CD4-positive, alpha-beta T cell (primary cell): Measurements from ENCODE around the gene LRRC8D. TPM values are rescaled to one million over a fixed set of nuclear protein-coding genes. Genes with fewer than 3 reads are reported as not detected.
A peak's percentile ranks its signal among the peaks of the same experiment; 100 is the strongest.

Experiments used
- ATAC-seq: fragments of 200-7000 bp; cut with Tn5 transposase; one replicate; pipeline ENCODE4 v1.10.0; 2022; ENCODE audit warnings: mild to moderate bottlenecking; ENCODE audit not compliant: poor library complexity
- CTCF ChIA-PET: fragments of 350-600 bp; sonication (Branson Sonifier 250); formaldehyde crosslinking; loops from one replicate; lab custom pipeline; 2021; ENCODE audit warnings: antibody characterized with exemption, inconsistent platforms; lab: Charles Lee
- POLR2A ChIA-PET: fragments of 350-600 bp; sonication (Branson Sonifier 250); formaldehyde crosslinking; loops from one replicate; lab custom pipeline; 2021; ENCODE audit warnings: antibody characterized with exemption, inconsistent platforms; lab: Charles Lee
- DNase-seq, 14 experiments: peaks; one replicate each; pipeline ENCODE4 v3.0.0-alpha.2; 2013 to 2020; ENCODE audit warnings: mixed read lengths in 2 of 14
- H3K27ac ChIP-seq, 2 donors: one replicate each; pipeline versions ENCODE4 v1.5.1 to v1.7.0; 2013; ENCODE audit warnings: low read length in 2 of 2, low read depth in 1 of 2, mild to moderate bottlenecking in 1 of 2
- H3K27me3 ChIP-seq, 2 experiments: 1 replicate in 1 of 2; 2 replicates in 1 of 2; pipeline versions ENCODE4 v1.6.1 to v1.7.0; 2013; ENCODE audit warnings: low read length in 2 of 2, control low read depth in 1 of 2, mild to moderate bottlenecking in 1 of 2, moderate library complexity in 1 of 2; ENCODE audit not compliant: insufficient read depth in 2 of 2, control insufficient read depth in 1 of 2
- H3K36me3 ChIP-seq: one replicate; pipeline ENCODE4 v1.6.1; 2013; ENCODE audit warnings: low read length, control low read depth; ENCODE audit not compliant: insufficient read depth
- H3K4me1 ChIP-seq: one replicate; pipeline ENCODE4 v1.6.1; 2013; ENCODE audit warnings: low read length, control low read depth; ENCODE audit not compliant: insufficient read depth
- H3K4me3 ChIP-seq: one replicate; pipeline ENCODE4 v1.5.1; 2013; ENCODE audit warnings: mild to moderate bottlenecking, low read length, moderate library complexity
- H3K9me3 ChIP-seq, 2 experiments: 1 replicate in 1 of 2; 2 replicates in 1 of 2; pipeline versions ENCODE4 v1.6.1 to v1.7.0; 2013; ENCODE audit warnings: low read length in 2 of 2, mild to moderate bottlenecking in 2 of 2, control low read depth in 1 of 2, moderate library complexity in 1 of 2; ENCODE audit not compliant: control insufficient read depth in 1 of 2, insufficient read depth in 1 of 2
- H3K27ac Mint-ChIP-seq: one replicate; pipeline ENCODE4 v1.8.0; 2020; ENCODE audit warnings: mixed read lengths
- H3K27me3 Mint-ChIP-seq: one replicate; pipeline ENCODE4 v1.8.0; 2021; ENCODE audit warnings: mixed read lengths
- H3K36me3 Mint-ChIP-seq: one replicate; pipeline ENCODE4 v1.8.0; 2021; ENCODE audit warnings: low read depth, mixed read lengths
- H3K4me1 Mint-ChIP-seq: one replicate; pipeline ENCODE4 v1.8.0; 2021; ENCODE audit warnings: low read depth, mixed read lengths
- H3K4me3 Mint-ChIP-seq: one replicate; pipeline ENCODE4 v1.8.0; 2020; ENCODE audit warnings: mild to moderate bottlenecking, mixed read lengths
- H3K9me3 Mint-ChIP-seq: one replicate; pipeline ENCODE4 v1.8.0; 2020; ENCODE audit warnings: mixed read lengths
- CTCF ChIP-seq: fragments of 200-600 bp; IDR thresholded peaks from one replicate; pipeline ENCODE4 v1.8.0; 2022; ENCODE audit warnings: antibody characterized with exemption, mild to moderate bottlenecking
- intact Hi-C, 2 experiments: fragments of 100-400 bp; cut with DNase I in 1 of 2; cut with micrococcal nuclease in 1 of 2; formaldehyde crosslinking; loops; one replicate each; pipeline versions ENCODE4 v1.15.1 to v1.9.0; 2023 to 2025; cut with DNase I, micrococcal nuclease
- total RNA-seq, 174 experiments: library from RNA in 2 of 174; stranded (reverse) in 2 of 174; gene quantifications; one replicate each; pipeline ENCODE4 v1.2.3 and lab custom pipeline; 2021 to 2026

Gene LRRC8D
- total RNA-seq, 2 experiments from 2014 or later, result 15.5 to 18.2 TPM

- Mint-ChIP-seq H3K4me3 (no peak overlapping the region), H3K27ac (no peak overlapping the region), H3K4me1 (peaks cover 66% of the 10 kb centered on the region), H3K9me3 (no peaks in the 10 kb centered on the region), H3K36me3 (peaks cover 53% of the 10 kb centered on the region), H3K27me3 (no peaks in the 10 kb centered on the region)
- Histone ChIP-seq H3K36me3 (peaks cover 10% of the 10 kb centered on the region), H3K4me1 (no peaks in the 10 kb centered on the region), H3K27ac (no peak overlapping the region), H3K9me3 (no peaks in the 10 kb centered on the region), H3K27me3 (no peaks in the 10 kb centered on the region), H3K4me3 (no peak overlapping the region)
- intact Hi-C loops, result no loop called here
- TF ChIP-seq CTCF, result no peak
- DNase-seq (no peak), ATAC-seq (no peak)
- POLR2A ChIA-PET, result no interaction called here
- CTCF ChIA-PET, result no interaction called here
Measured at GRCh38 chr1:89897347-89898133, 76.7 kb downstream of the LRRC8D start.

- H3K4me3 ChIP-seq, result no peak overlapping the region
- peaks cover 50% of the 10 kb centered on the region for H3K36me3 Mint-ChIP-seq
- DNase-seq (no peak), ATAC-seq (no peak)
- no peaks in the 10 kb centered on the region for H3K4me1 ChIP-seq
- no peaks in the 10 kb centered on the region for H3K9me3 Mint-ChIP-seq
- peaks cover 10% of the 10 kb centered on the region for H3K36me3 ChIP-seq
- no peak overlapping the region for H3K27ac ChIP-seq
- H3K27me3 ChIP-seq, result no peaks in the 10 kb centered on the region
- POLR2A ChIA-PET, result interaction anchor here (1.2 to 1.5 kb wide), 2 partner anchors 43 to 77 kb away, joined by 3 to 4 read pairs; partner anchors contain the start of gene LRRC8D
- no peaks in the 10 kb centered on the region for H3K9me3 ChIP-seq
- TF ChIP-seq CTCF, result no peak
- H3K27ac Mint-ChIP-seq, result no peak overlapping the region
- peaks cover 68% of the 10 kb centered on the region for H3K4me1 Mint-ChIP-seq
- H3K4me3 Mint-ChIP-seq, result no peak overlapping the region
- CTCF ChIA-PET, result no interaction called here
- H3K27me3 Mint-ChIP-seq, result no peaks in the 10 kb centered on the region
- intact Hi-C loops, result no loop called here
Measured at GRCh38 chr1:89898150-89898549, 77.3 kb downstream of the LRRC8D start.

- no peaks in the 10 kb centered on the region for H3K4me1 ChIP-seq
- H3K36me3 ChIP-seq, result peaks cover 10% of the 10 kb centered on the region
- H3K9me3 ChIP-seq, result no peaks in the 10 kb centered on the region
- DNase-seq, result no peak
- Mint-ChIP-seq H3K4me3 (no peak overlapping the region), H3K4me1 (peaks cover 74% of the 10 kb centered on the region), H3K27me3 (no peaks in the 10 kb centered on the region), H3K9me3 (no peaks in the 10 kb centered on the region), H3K27ac (peak overlapping the region; percentile 21), H3K36me3 (peaks cover 57% of the 10 kb centered on the region)
- H3K4me3 ChIP-seq, result no peak overlapping the region
- ATAC-seq, result no peak
- H3K27me3 ChIP-seq, result no peaks in the 10 kb centered on the region
- TF ChIP-seq CTCF, result no peak
- intact Hi-C loops, result no loop called here
- CTCF ChIA-PET, result no interaction called here
- H3K27ac ChIP-seq, result no peak overlapping the region
- POLR2A ChIA-PET, result interaction anchor here (1.2 to 1.5 kb wide), 2 partner anchors 44 to 77 kb away, joined by 3 to 4 read pairs; partner anchors contain the start of gene LRRC8D
Measured at GRCh38 chr1:89898695-89899470, 78.1 kb downstream of the LRRC8D start.
